ENCODE results near the gene USP17L27.
"Not testable (repeated sequence)": the region's sequence is repeated elsewhere in the genome, so short reads cannot be mapped to it uniquely, and the experiment has no call there.

The USP17L27 gene, protein sequence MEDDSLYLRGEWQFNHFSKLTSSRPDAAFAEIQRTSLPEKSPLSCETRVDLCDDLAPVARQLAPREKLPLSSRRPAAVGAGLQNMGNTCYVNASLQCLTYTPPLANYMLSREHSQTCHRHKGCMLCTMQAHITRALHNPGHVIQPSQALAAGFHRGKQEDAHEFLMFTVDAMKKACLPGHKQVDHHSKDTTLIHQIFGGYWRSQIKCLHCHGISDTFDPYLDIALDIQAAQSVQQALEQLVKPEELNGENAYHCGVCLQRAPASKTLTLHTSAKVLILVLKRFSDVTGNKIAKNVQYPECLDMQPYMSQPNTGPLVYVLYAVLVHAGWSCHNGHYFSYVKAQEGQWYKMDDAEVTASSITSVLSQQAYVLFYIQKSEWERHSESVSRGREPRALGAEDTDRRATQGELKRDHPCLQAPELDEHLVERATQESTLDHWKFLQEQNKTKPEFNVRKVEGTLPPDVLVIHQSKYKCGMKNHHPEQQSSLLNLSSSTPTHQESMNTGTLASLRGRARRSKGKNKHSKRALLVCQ

DNA sequence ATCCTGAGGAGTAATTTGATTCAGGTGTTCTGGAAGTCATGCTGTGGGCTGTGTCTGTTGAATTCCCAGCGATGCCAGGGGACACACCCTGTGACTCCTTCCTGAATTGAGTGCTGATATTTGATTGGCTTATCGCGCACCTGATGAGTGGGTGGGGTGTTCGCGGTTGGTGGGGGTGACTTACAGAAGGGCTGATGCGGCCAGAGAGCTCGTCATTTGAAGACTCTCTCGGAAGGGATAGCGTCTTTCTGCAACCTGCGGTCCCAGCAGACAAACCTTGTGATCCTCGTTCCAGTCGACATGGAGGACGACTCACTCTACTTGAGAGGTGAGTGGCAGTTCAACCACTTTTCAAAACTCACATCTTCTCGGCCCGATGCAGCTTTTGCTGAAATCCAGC is at the start of gene USP17L27:
TSS of gene USP17L27 (plus strand) at position 301 of the 400 bp plus-strand sequence. CDS start at position 301, 0 bp downstream.
- not testable (repeated sequence) for DNase-seq

DNA sequence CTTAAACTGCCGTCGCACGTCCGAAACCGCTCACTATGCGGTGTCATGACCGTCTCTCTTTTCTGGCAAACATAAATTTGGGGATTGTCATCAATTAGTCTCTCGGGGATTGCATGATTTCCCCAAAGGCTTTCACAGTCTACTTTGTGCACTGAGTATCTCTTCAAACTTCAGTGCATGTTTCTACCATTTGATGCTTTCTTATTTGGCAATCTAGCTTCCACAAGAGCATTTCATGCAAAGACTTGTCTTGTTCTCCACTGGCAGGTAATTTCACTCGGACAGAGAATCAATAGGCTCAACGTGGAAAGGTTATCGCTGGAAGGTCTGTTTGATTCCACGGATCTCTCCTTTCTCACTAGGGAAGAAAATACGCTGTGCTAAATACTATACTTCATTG is 19.8 kb upstream of the USP17L27 start:
- DNase-seq, result not testable (repeated sequence)

DNA sequence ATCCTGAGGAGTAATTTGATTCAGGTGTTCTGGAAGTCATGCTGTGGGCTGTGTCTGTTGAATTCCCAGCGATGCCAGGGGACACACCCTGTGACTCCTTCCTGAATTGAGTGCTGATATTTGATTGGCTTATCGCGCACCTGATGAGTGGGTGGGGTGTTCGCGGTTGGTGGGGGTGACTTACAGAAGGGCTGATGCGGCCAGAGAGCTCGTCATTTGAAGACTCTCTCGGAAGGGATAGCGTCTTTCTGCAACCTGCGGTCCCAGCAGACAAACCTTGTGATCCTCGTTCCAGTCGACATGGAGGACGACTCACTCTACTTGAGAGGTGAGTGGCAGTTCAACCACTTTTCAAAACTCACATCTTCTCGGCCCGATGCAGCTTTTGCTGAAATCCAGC is 19.1 kb upstream of the USP17L27 start, which contains the start of gene USP17L24:
TSS of gene USP17L24 (plus strand) at position 301 of the 400 bp plus-strand sequence. CDS start at position 301, 0 bp downstream.
- not testable (repeated sequence) for DNase-seq

DNA sequence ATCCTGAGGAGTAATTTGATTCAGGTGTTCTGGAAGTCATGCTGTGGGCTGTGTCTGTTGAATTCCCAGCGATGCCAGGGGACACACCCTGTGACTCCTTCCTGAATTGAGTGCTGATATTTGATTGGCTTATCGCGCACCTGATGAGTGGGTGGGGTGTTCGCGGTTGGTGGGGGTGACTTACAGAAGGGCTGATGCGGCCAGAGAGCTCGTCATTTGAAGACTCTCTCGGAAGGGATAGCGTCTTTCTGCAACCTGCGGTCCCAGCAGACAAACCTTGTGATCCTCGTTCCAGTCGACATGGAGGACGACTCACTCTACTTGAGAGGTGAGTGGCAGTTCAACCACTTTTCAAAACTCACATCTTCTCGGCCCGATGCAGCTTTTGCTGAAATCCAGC is 14.3 kb upstream of the USP17L27 start, which contains the start of gene USP17L25:
TSS of gene USP17L25 (plus strand) at position 301 of the 400 bp plus-strand sequence. CDS start at position 301, 0 bp downstream.
- not testable (repeated sequence) for DNase-seq

DNA sequence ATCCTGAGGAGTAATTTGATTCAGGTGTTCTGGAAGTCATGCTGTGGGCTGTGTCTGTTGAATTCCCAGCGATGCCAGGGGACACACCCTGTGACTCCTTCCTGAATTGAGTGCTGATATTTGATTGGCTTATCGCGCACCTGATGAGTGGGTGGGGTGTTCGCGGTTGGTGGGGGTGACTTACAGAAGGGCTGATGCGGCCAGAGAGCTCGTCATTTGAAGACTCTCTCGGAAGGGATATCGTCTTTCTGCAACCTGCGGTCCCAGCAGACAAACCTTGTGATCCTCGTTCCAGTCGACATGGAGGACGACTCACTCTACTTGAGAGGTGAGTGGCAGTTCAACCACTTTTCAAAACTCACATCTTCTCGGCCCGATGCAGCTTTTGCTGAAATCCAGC is 9.6 kb upstream of the USP17L27 start, which contains the start of gene USP17L26:
TSS of gene USP17L26 (plus strand) at position 301 of the 400 bp plus-strand sequence. CDS start at position 301, 0 bp downstream.
- not testable (repeated sequence) for DNase-seq

DNA sequence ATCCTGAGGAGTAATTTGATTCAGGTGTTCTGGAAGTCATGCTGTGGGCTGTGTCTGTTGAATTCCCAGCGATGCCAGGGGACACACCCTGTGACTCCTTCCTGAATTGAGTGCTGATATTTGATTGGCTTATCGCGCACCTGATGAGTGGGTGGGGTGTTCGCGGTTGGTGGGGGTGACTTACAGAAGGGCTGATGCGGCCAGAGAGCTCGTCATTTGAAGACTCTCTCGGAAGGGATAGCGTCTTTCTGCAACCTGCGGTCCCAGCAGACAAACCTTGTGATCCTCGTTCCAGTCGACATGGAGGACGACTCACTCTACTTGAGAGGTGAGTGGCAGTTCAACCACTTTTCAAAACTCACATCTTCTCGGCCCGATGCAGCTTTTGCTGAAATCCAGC is 4.8 kb upstream of the USP17L27 start, which contains the start of gene USP17L5:
TSS of gene USP17L5 (plus strand) at position 301 of the 400 bp plus-strand sequence. CDS start at position 301, 0 bp downstream.
- DNase-seq, result not testable (repeated sequence)

DNA sequence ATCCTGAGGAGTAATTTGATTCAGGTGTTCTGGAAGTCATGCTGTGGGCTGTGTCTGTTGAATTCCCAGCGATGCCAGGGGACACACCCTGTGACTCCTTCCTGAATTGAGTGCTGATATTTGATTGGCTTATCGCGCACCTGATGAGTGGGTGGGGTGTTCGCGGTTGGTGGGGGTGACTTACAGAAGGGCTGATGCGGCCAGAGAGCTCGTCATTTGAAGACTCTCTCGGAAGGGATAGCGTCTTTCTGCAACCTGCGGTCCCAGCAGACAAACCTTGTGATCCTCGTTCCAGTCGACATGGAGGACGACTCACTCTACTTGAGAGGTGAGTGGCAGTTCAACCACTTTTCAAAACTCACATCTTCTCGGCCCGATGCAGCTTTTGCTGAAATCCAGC is 4.6 kb downstream of the USP17L27 start, which contains the start of gene USP17L28:
TSS of gene USP17L28 (plus strand) at position 301 of the 400 bp plus-strand sequence. CDS start at position 301, 0 bp downstream.
- DNase-seq, result not testable (repeated sequence)

DNA sequence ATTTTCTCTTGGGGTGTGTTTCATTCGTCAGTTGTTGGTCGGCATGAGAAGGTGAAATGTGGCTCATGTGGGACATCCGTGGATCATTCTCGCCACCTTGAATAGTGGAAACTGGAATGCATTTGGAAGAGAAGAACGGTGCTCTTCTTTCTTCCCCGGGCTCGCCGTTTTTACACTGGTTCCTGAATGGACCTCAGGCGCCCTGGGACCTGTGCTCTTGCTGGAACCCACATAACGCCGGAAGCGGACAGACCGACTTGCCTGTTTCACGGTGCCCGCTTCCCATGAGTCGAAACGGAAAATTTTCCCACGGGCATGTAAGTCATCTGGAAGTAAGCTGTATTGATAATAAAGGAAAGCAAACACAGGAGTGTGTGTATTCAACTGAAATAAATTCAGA is 6.9 kb downstream of the USP17L27 start:
- not testable (repeated sequence) for DNase-seq

DNA sequence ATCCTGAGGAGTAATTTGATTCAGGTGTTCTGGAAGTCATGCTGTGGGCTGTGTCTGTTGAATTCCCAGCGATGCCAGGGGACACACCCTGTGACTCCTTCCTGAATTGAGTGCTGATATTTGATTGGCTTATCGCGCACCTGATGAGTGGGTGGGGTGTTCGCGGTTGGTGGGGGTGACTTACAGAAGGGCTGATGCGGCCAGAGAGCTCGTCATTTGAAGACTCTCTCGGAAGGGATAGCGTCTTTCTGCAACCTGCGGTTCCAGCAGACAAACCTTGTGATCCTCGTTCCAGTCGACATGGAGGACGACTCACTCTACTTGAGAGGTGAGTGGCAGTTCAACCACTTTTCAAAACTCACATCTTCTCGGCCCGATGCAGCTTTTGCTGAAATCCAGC is 9.4 kb downstream of the USP17L27 start, which contains the start of gene USP17L29:
TSS of gene USP17L29 (plus strand) at position 301 of the 400 bp plus-strand sequence. CDS start at position 301, 0 bp downstream.
- not testable (repeated sequence) for DNase-seq

DNA sequence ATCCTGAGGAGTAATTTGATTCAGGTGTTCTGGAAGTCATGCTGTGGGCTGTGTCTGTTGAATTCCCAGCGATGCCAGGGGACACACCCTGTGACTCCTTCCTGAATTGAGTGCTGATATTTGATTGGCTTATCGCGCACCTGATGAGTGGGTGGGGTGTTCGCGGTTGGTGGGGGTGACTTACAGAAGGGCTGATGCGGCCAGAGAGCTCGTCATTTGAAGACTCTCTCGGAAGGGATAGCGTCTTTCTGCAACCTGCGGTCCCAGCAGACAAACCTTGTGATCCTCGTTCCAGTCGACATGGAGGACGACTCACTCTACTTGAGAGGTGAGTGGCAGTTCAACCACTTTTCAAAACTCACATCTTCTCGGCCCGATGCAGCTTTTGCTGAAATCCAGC is 18.9 kb downstream of the USP17L27 start, which contains the start of gene USP17L30:
TSS of gene USP17L30 (plus strand) at position 301 of the 400 bp plus-strand sequence. CDS start at position 301, 0 bp downstream.
- DNase-seq, result not testable (repeated sequence)

DNA sequence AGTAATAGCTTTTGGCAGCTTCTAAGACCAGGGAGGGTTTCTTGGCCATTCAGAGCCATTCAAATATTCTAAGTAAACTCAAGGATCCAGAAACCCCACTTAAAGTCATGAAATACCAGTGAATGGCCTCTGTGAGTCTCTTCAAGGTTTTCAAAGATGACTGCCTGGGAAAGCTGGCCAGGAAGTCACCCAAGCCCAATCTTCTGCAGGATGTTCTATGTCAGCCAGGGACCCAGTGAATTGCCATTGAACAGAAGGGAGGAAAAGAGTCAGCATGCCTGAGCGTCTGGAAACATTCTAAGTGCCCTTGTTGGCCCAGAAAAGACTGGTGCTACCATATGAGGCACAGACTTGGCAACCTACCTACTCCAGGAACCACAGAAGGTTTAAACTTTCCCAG is 35.9 kb downstream of the USP17L27 start:
- DNase-seq, result not testable (repeated sequence)

DNA sequence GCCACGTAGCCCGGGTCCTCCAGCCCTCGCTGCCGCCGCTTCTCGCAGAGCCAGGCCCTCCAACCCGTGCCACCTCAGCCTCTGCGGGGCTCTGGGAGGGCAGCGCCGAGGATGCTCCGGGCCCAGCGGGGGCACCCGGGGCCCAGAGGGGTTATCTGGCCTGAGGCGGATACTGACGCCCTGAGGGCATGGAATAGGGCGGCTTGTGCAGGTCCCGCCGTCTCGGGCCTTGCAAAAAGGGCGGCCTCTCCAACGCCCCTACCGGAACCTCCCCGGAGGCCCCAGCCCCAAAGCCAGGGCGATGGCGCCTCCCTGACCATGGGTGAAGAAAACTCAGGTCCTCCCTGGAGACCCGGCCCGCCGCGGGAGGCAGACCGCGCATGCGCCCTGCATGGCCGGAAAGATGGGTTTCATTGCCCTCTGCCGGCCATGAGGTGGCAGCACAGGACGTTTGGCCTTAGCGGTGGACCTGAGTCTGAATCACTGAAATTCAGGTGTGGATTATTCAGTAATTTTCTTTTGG is 37.1 kb downstream of the USP17L27 start:
- peak; percentile 38 to 62 for DNase-seq

DNA sequence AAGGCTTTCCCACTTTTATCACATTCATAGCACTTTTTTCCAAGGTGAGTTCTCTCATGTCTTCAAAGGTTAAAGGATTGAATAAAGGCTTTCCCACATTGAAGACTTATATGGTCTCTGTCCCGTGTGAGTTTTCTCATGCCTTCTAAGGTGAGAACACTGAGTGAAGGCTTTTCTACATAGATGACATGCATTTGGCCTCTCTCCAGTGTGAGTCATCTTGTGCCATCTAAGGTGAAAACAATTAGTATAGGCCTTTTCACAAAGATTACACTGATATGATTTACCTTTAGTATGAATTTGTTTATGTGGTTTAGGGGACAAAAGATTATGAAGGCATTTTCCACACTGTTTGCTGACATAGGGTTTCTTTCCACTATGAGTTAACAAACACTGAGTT is 40.2 kb downstream of the USP17L27 start:
- no peak for DNase-seq

DNA sequence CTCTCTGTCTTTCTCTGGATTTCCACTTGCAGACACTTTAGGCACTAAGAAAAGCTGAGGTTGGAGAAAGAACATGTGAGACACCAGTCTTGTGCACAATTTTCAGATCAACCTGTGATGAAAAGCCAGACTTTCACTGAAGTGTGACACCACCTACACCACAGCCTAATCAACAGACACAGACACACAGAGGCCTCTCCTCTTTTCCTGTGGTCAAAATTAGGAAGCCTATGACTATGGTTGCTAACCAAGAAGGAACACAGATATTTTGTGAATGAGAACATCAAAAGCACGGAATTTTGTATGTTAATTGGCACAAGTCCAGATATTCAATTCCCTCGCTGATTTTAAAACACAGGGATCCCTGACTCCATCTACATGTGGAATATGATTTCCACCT is 45.1 kb downstream of the USP17L27 start:
- DNase-seq, result not testable (repeated sequence)
